H9 (cell line): Measurements from ENCODE around the gene NECTIN4. TPM values are rescaled to one million over a fixed set of nuclear protein-coding genes. Genes with fewer than 3 reads are reported as not detected.

Source experiments
- DNase-seq: peaks from one replicate; pipeline ENCODE4 v3.0.0-alpha.2; 2017
- H2AFZ ChIP-seq: one replicate; pipeline ENCODE4 v1.6.1; 2013; ENCODE audit warnings: mild to moderate bottlenecking, low read length, control low read depth, moderate library complexity
- H2AK5ac ChIP-seq: 2 replicates; pipeline ENCODE4 v1.6.1; 2013; ENCODE audit warnings: low read length, control low read depth, mixed read lengths; ENCODE audit not compliant: insufficient read length
- H2BK120ac ChIP-seq: one replicate; pipeline ENCODE4 v1.6.1; 2013; ENCODE audit warnings: low read depth, mild to moderate bottlenecking, low read length, control low read depth, inconsistent platforms; ENCODE audit not compliant: poor library complexity, severe bottlenecking
- H2BK12ac ChIP-seq: 2 replicates; pipeline ENCODE4 v1.6.1; 2013; ENCODE audit warnings: low read length, control low read depth, mixed read lengths, low read depth; ENCODE audit not compliant: insufficient read length
- H2BK15ac ChIP-seq: 2 replicates; pipeline ENCODE4 v1.6.1; 2013; ENCODE audit warnings: low read depth, low read length, control low read depth
- H2BK20ac ChIP-seq: one replicate; pipeline ENCODE4 v1.6.1; 2013; ENCODE audit warnings: low read depth, mild to moderate bottlenecking, low read length, control low read depth, inconsistent platforms; ENCODE audit not compliant: poor library complexity, severe bottlenecking
- H2BK5ac ChIP-seq: 2 replicates; pipeline ENCODE4 v1.6.1; 2013; ENCODE audit warnings: low read length, control low read depth, mixed read lengths; ENCODE audit not compliant: insufficient read length
- H3K14ac ChIP-seq: 2 replicates; pipeline ENCODE4 v1.6.1; 2013; ENCODE audit warnings: low read length, control low read depth; ENCODE audit not compliant: insufficient read depth
- H3K18ac ChIP-seq: 2 replicates; pipeline ENCODE4 v1.6.1; 2013; ENCODE audit warnings: low read depth, mild to moderate bottlenecking, mixed read lengths, low read length, control low read depth; ENCODE audit not compliant: insufficient read length
- H3K23ac ChIP-seq: 2 replicates; pipeline ENCODE4 v1.6.1; 2013; ENCODE audit warnings: low read length, control low read depth, mixed read lengths, low read depth; ENCODE audit not compliant: insufficient read length
- H3K23me2 ChIP-seq: 2 replicates; pipeline ENCODE4 v1.6.1; 2013; ENCODE audit warnings: low read depth, mild to moderate bottlenecking, mixed read lengths, low read length, control low read depth; ENCODE audit not compliant: insufficient read length, poor library complexity, severe bottlenecking
- H3K27ac ChIP-seq: 2 replicates; pipeline ENCODE4 v1.5.1; 2013; ENCODE audit warnings: low read length, control low read depth, mixed read lengths, low read depth; ENCODE audit not compliant: insufficient read length
- H3K27me3 ChIP-seq: 2 replicates; pipeline ENCODE4 v1.6.1; 2013; ENCODE audit warnings: low read length, control low read depth, inconsistent platforms; ENCODE audit not compliant: insufficient read depth
- H3K4ac ChIP-seq: 2 replicates; pipeline ENCODE4 v1.6.1; 2013; ENCODE audit warnings: low read depth, mild to moderate bottlenecking, control low read depth, inconsistent platforms, low read length, moderate library complexity
- H3K4me1 ChIP-seq: 2 replicates; pipeline ENCODE4 v1.6.1; 2013; ENCODE audit warnings: low read length, control low read depth, inconsistent platforms; ENCODE audit not compliant: insufficient read depth
- H3K4me2 ChIP-seq: 2 replicates; pipeline ENCODE4 v1.6.1; 2013; ENCODE audit warnings: low read length, control low read depth, mixed read lengths; ENCODE audit not compliant: insufficient read length, insufficient read depth
- H3K56ac ChIP-seq: 2 replicates; pipeline ENCODE4 v1.6.1; 2013; ENCODE audit warnings: low read depth, mild to moderate bottlenecking, mixed read lengths, low read length, control low read depth; ENCODE audit not compliant: insufficient read length
- H3K79me1 ChIP-seq: 2 replicates; pipeline ENCODE4 v1.6.1; 2013; ENCODE audit warnings: low read depth, mild to moderate bottlenecking, moderate library complexity, low read length, control low read depth, inconsistent platforms; ENCODE audit not compliant: insufficient read depth, poor library complexity, severe bottlenecking
- H3K79me2 ChIP-seq: 2 replicates; pipeline ENCODE4 v1.6.1; 2013; ENCODE audit warnings: low read length, control low read depth, inconsistent platforms; ENCODE audit not compliant: insufficient read depth
- H3K9ac ChIP-seq: 2 replicates; pipeline ENCODE4 v1.6.1; 2013; ENCODE audit warnings: low read length, control low read depth, mixed read lengths; ENCODE audit not compliant: insufficient read length; ENCODE audit errors: extremely low read depth
- H3K9me3 ChIP-seq: one replicate; pipeline ENCODE4 v1.6.1; 2013; ENCODE audit warnings: low read depth, low read length, inconsistent platforms; ENCODE audit not compliant: control insufficient read depth
- H3T11ph ChIP-seq: one replicate; pipeline ENCODE4 v1.6.1; 2013; ENCODE audit warnings: mild to moderate bottlenecking, low read length, control low read depth, inconsistent platforms
- H4K20me1 ChIP-seq: one replicate; pipeline ENCODE4 v1.6.1; 2013; ENCODE audit not compliant: control insufficient read depth, insufficient read length, insufficient read depth
- H4K5ac ChIP-seq: 2 replicates; pipeline ENCODE4 v1.6.1; 2013; ENCODE audit warnings: low read depth, mild to moderate bottlenecking, mixed read lengths, low read length, control low read depth; ENCODE audit not compliant: insufficient read length
- H4K8ac ChIP-seq: replicated peaks from 2 replicates; pipeline ENCODE4 v1.6.1; 2013; ENCODE audit warnings: low read length, control low read depth, mixed read lengths, low read depth; ENCODE audit not compliant: insufficient read length
- H4K91ac ChIP-seq: 2 replicates; pipeline ENCODE4 v1.6.1; 2013; ENCODE audit warnings: low read depth, mild to moderate bottlenecking, moderate library complexity, mixed read lengths, low read length, control low read depth; ENCODE audit not compliant: insufficient read length
- H3K27ac Mint-ChIP-seq, 3 experiments: 2 replicates in 2 of 3; 3 replicates in 1 of 3; pipeline ENCODE4 v1.8.0; 2020 to 2021; ENCODE audit warnings: mixed read lengths in 3 of 3, mild to moderate bottlenecking in 1 of 3, moderate library complexity in 1 of 3
- H3K27me3 Mint-ChIP-seq: 2 replicates; pipeline ENCODE4 v1.8.0; 2021; ENCODE audit warnings: low read depth, mild to moderate bottlenecking, moderate library complexity, mixed read lengths
- H3K36me3 Mint-ChIP-seq, 3 experiments: 2 replicates in 2 of 3; 3 replicates in 1 of 3; pipeline ENCODE4 v1.8.0; 2020 to 2021; ENCODE audit warnings: low read depth in 3 of 3, mixed read lengths in 3 of 3; ENCODE audit not compliant: insufficient read depth in 1 of 3
- H3K4me1 Mint-ChIP-seq, 2 experiments: 2 replicates each; pipeline ENCODE4 v1.8.0; 2020; ENCODE audit warnings: mixed read lengths in 2 of 2
- H3K4me3 Mint-ChIP-seq, 2 experiments: 2 replicates in 1 of 2; 3 replicates in 1 of 2; pipeline ENCODE4 v1.8.0; 2020 to 2021; ENCODE audit warnings: mild to moderate bottlenecking in 2 of 2, mixed read lengths in 2 of 2, moderate library complexity in 1 of 2
- H3K9me3 Mint-ChIP-seq, 2 experiments: 2 replicates in 1 of 2; 3 replicates in 1 of 2; pipeline ENCODE4 v1.8.0; 2020; ENCODE audit warnings: mild to moderate bottlenecking in 2 of 2, mixed read lengths in 2 of 2, moderate library complexity in 1 of 2
- WGBS: extraction: QIAGEN DNeasy Blood & Tissue Kit; methylation state at CpG from one replicate; pipeline ENCODE4 v1.1.7; 2013; ENCODE audit warnings: missing lambda C conversion rate, low lambda C conversion rate, mixed read lengths; ENCODE audit not compliant: insufficient read length; ENCODE audit errors: extremely low coverage; 5-methylcytosine and 5-hydroxymethylcytosine counted together
- total RNA-seq: library from RNA; stranded (reverse); gene quantifications from 2 replicates; pipeline ENCODE4 v1.2.1, GENCODE V29; 2021
- TF ChIP-seq, protein P1 (sequence below): fragments of 200-600 bp; sonication (generic); conservative IDR thresholded peaks from 3 replicates; pipeline ENCODE4 v1.8.0; 2021; ENCODE audit warnings: antibody characterized with exemption, mild to moderate bottlenecking

The NECTIN4 gene
- total RNA-seq, 1 experiment from 2014 or later = 0.33 TPM

DNA sequence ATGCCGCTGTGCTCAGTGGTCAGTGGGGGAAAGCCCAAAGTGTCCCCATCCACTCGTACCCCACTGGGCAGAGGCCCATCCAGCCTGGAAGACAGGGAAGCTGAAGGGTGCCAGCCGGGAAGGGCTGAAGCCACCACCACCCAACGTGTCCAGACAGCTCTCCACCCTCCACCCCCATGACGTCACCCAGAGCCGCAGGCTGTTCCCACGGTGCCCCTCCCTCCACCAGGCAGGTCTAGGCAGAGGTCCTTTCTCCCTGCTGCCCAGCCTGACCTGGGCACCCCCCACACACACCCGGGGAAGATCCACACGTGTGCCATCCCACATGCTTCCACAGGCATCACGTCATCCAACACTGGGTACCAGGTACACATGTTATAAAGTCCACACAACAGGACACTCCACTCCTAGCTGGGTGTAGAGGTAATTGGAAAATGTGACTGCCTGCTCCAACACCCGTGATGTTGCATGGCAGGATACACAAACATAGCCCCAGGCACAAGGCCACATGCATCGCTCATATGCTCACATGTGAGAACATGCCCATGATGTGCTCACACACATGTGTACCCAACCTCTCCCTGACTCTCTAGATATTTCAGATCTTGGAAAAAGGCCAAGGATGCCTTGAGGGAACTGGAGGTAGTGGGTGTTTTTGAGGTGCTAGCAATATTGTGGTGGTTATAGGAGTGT is 14.5 kb downstream of the NECTIN4 start:
- H3K9me3 Mint-ChIP-seq = no peaks in the 10 kb centered on the region; a peak in 1 of 5 replicates
- H3K56ac ChIP-seq = no peak overlapping the region
- no peak for DNase-seq
- TF ChIP-seq, protein P1, sequence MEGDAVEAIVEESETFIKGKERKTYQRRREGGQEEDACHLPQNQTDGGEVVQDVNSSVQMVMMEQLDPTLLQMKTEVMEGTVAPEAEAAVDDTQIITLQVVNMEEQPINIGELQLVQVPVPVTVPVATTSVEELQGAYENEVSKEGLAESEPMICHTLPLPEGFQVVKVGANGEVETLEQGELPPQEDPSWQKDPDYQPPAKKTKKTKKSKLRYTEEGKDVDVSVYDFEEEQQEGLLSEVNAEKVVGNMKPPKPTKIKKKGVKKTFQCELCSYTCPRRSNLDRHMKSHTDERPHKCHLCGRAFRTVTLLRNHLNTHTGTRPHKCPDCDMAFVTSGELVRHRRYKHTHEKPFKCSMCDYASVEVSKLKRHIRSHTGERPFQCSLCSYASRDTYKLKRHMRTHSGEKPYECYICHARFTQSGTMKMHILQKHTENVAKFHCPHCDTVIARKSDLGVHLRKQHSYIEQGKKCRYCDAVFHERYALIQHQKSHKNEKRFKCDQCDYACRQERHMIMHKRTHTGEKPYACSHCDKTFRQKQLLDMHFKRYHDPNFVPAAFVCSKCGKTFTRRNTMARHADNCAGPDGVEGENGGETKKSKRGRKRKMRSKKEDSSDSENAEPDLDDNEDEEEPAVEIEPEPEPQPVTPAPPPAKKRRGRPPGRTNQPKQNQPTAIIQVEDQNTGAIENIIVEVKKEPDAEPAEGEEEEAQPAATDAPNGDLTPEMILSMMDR = no peak
- H3K23ac ChIP-seq = no peak overlapping the region
- H3K27me3 Mint-ChIP-seq = no peaks in the 10 kb centered on the region; the same call in none of the 2 replicates
- H3K23me2 ChIP-seq = no peaks in the 10 kb centered on the region
- H3K27ac ChIP-seq = no peak overlapping the region
- no peak overlapping the region for H2AK5ac ChIP-seq
- H2BK120ac ChIP-seq = no peak overlapping the region
- no peak overlapping the region for H2BK20ac ChIP-seq
- no peak overlapping the region for H4K5ac ChIP-seq
- H3T11ph ChIP-seq = no peak overlapping the region
- no peak overlapping the region for H4K91ac ChIP-seq
- H2AFZ ChIP-seq = no peak overlapping the region
- H3K4ac ChIP-seq = no peak overlapping the region
- no peak overlapping the region for H3K18ac ChIP-seq
- no peaks in the 10 kb centered on the region for H3K27me3 ChIP-seq
- H2BK15ac ChIP-seq = no peak overlapping the region
- H3K36me3 Mint-ChIP-seq = no peaks in the 10 kb centered on the region
- no peaks in the 10 kb centered on the region for H4K20me1 ChIP-seq
- H3K4me2 ChIP-seq = no peak overlapping the region
- H3K79me1 ChIP-seq = no peaks in the 10 kb centered on the region
- H2BK5ac ChIP-seq = no peak overlapping the region
- no peaks in the 10 kb centered on the region for H3K79me2 ChIP-seq
- whole genome bisulfite sequencing = no CpG with 5 or more reads among the region's 12 CpGs
- H4K8ac ChIP-seq = no peak overlapping the region
- H2BK12ac ChIP-seq = no peak overlapping the region
- peaks cover 7% of the 10 kb centered on the region in 2 experiments; a peak in 2 of 4 replicates for H3K4me1 Mint-ChIP-seq
- H3K9me3 ChIP-seq = no peaks in the 10 kb centered on the region
- no peak overlapping the region; a peak in 2 of 7 replicates for H3K27ac Mint-ChIP-seq
- H3K4me3 Mint-ChIP-seq = no peak overlapping the region
- H3K4me1 ChIP-seq = no peaks in the 10 kb centered on the region
- no peak overlapping the region for H3K14ac ChIP-seq
- H3K9ac ChIP-seq = no peak overlapping the region
